Suppressor macrophage (primary cell): ENCODE measurements around the gene DKK3.

Experiments used
- DNase-seq, 4 experiments: peaks; one replicate each; pipeline ENCODE4 v3.0.0-alpha.2; 2020 to 2022

The DKK3 gene

DNA sequence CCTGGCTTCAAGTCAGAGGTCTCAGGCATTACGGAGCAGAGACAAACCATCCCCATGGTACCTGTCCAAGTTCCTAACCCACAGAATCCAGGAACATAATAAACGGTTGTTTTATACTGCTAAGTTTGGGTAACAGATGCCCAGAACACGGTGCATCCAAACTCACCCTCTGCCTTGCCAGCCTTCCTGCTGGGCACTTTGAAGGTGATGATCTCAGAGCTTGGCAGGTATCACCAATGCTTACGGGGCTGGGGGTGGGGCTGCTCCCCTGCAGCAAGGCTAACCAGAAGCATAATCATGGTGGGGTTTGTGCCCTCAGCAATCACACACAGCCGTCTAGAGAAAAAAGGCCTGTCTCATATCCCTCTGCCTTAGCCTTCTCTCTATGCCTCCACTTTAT lies 27.1 kb downstream of the DKK3 start:
- DNase-seq = no peak

DNA sequence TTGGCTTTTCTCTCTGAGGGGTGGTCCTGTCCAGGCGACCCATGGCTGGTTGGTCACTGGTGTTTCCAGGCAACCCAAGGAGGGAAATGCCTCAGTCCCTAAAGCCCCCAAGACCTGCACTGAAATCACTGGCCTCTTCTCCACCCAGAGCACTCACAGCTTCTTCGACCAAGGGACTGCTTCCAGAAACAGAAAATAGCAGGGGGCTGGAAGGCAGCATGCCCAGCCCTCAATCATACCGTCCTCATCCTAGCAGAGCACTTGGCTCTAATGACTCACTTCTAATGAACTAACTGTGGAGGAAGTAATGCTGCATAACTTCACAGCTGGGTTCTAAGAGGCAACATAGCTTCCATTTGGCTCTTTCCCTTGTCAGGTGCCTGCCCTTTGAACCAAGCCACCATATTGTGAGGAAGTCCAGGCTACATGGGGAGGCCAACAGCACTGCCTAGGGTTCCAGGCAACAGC lies 27.6 kb downstream of the DKK3 start:
- no peak for DNase-seq

DNA sequence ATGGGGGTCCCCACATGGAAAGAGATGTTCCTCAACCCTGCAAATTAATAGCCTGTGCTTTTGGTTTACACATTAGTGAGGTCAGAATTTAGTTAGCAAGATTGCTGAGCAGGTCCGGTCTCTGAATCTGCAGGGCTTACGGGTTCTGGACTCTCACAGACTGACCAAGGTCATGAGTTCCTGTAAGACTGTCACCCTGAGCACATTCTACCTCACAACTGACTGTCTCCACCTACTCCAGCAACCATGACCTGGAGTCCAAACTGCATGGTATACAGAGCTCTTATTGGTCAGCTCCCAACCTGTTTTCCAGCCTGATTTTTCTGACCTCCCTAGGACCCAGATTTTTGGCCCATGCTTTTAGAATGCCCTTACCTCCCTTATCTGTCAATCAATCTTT lies 28.2 kb downstream of the DKK3 start:
- DNase-seq = no peak

DNA sequence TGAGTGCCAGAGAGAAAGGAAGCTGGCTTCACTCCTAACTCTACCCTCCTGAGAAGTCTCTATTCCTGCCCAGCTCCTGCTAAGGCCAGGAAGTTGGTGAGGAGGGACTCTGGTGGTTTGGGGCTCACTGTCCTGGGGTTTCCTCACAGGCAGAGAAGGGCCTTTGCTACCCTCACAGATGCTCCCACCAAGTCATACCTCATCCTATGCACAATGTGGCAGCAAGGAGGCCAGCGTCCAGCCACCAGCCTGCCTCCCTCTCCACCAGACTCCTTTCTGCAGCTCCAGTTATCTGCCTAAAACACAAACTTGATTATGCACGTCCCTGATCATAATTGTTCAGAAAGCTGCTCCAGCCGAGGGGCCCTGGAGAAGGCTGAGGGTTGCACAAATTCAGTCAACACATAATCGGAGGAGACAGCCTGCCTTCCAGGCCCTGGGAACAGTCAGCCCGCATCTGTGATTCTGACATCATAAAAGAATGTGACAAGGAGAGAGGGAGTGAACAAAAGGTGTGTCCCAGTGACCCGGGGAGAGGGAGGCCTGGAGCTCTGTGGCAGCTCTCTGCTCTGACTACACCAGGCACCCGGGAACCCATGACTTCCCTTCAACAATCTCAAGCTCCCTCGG lies 28.8 kb downstream of the DKK3 start:
- DNase-seq = no peak

DNA sequence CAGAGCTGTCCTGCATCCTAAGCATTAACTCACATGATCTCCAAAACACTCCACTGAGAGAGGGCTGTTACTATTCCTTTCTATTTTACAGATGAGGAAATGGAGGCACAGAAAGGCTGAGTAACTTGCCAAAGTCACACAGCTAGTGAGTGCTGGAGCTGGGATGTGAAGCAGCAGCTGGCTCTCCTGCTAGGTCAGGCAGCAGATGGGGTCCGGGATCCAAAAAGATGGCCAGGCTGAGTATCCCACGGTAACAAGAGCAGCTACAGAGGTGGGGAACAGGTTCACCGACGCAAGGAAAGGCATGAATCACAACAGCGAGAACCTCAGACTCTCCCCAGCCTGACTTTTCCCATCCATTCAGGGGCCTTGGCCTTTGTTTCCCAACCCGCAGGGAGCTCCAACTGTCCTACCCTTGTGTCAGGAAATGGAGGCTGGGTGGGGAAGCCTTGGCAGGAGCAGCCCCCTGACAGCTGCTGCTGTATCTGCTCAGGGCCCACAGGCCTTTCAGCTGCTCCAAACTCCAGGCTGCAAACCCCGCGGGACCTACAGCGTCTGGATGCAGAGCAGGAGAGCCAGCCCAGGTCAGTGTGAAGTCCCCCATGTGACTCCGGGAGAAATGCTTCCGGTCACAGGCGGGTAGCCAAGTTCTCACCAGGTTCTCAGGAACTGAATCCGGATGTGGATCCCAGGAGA lies 29.5 kb downstream of the DKK3 start:
- DNase-seq = no peak

DNA sequence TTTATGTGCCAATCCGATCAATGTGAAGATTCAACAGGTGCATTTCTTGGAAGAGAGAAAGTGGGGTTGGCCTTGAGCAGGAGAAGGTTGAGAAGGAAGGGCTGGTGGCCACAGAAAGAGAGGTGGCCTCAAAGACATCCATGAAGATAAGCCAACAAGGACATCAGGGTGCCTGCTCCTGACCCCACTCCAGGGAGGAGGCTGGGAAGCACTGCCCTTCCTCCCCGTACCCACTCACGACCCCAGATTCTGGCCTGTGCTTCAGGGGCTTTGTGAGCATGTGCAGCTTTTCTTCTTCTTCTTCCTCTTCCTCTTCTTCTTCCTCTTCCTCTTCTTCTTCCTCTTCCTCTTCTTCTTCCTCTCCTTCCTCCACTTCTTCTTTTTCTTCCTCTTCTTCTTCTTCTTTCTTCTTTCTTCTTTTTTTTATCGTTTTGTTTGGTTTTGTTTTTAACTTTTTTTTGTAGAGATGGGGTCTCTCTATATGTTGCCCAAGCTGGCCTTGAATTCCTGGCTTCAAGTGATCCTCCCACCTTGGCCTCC lies 30.3 kb downstream of the DKK3 start:
- DNase-seq = no peak

DNA sequence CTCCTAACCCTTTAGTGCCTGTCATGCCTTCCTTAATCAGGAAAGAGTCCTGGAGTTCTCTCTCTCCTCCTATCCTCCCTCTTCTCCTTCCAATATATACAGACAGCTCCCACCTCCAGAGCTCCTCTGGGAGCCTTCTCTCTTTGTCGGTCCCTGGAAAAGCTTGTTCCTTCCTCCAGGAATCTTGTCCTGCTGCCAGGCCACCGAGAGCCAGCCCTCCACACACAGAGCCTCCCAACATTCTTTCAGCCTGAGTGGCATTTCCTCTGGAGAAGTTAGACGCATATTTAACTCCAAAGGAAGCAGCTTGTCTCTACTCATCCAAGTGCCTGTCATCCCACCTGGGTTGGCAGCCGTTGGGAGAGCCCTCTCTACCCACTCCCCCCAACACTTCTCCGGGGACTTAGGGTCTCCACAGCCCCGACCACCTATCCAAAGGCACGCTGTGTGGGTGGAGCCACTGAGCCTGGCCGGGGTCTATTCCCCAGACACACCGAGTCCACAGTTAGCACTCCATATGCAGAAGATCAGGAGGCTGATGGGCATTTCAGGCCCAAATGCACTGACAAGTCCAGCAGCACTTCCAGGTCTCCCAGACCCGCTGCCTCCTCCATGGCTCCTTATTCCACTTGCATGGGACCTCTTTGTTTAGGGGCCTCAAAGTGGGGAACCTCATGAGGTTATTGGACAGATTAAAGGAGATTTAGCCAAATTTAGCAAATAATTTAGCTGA lies 31.1 kb downstream of the DKK3 start:
- no peak for DNase-seq

DNA sequence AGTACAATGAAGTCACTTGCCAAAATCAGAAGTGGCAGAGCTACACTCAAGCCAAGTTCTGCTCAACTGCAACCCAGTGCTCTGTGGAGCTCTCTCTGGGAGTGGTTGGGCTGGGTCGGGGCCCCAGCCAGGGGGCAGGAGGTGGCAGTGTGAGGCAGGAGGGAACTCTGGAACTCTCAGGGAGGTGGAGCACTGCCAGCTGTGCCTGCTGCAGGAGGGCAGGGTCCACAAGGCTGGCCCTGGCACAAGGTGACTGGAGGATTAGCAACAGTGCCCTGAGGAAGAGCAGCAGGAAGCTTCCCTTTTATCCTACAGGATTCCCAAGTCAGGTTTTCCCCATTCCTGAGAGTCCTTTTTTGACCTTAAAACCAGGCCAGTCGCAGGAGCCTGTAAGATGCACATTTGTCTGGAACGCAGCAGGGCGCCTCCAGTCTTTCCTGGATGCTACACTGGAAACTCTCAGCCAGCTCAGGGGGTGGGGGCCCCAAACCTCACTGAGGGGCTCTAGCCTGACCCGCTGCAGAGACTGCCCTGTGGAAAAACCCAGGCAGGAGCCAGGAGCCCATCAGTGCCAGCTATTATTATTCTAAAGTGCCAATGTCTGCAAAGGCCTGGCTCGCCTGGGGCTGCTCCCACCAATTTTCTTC lies 31.8 kb downstream of the DKK3 start:
- no peak for DNase-seq

DNA sequence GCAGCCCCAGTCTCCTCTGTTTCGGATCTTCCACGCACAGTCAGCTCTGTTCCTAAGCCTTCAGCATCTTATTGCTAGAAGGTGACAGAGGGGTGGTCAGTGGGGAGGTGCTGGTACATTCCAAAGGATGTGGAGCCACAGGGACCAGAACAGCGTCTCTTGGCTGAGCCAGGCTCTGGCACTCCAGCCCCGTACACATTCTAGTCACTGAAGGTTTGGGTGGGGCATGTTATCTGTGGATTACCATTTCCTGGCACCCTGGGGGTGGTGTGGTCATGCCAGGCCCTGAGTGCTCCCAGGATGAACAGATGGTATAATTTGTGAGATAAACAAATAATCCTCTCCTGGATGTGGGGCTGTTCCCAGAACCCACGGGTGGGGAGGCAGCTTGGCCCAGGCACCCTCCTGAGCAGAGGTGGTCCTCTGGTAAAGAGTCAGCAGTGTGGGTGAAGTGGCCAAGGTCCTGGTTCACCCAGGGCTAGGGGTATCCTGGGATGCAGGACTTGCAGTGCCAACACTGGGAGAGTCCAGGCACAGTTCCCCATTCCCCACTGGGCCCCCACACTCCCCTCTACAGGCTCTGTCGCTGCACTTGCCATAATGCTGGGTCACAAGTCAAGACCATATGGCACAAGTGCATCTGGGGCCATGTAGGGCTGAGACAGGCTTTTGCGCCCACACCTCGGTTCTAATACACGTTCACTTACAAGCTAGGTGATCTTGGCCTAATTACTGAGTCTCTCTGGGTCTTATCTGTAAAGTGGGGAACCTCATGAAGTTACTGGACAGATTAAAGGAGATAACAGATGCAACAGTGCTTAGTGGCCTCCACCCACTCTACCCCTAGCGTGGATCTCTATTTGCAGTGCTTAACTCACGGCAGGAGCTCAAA lies 33.0 kb downstream of the DKK3 start:
- no peak for DNase-seq

DNA sequence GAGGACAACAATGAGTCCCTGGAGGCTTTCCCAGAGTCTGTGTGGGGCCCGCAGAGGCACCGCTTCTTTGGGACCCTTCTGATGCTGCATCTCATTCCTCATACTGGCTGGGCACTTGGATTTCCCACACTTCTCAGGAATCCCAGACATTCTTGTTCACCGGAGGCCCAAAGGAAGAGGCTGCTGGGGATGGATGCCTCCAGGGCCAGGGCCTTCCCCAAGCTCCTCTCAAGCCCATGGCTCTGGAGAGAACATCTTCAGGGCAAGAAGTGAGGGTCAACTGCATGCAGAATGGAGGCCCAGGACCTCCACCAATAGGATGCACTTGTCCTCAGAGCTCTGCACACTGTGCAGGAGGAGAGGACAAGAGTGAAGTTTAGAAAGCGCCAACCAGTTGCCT lies 34.6 kb downstream of the DKK3 start:
- DNase-seq = no peak

DNA sequence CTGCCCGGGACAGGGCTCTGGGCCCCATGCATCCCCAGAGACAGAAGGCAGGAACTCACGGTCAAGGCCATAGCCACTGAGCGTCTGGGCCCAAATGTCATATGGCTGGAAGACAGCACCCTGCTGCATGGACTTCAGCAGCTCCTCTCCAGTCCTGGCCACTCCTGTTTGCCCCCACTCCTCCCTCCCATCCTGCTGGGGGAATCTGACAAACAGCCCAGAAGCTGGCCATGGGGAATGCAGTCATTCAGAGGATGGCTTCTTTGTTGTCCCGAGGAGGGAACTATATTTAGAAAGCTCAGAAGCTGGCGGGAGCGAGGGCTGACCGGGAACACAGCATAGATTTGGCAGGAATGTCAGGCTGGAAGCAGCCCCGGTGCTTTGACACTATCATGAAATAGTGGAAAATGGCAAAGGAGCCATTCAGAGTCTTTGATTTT lies 35.0 kb downstream of the DKK3 start:
- no peak for DNase-seq

DNA sequence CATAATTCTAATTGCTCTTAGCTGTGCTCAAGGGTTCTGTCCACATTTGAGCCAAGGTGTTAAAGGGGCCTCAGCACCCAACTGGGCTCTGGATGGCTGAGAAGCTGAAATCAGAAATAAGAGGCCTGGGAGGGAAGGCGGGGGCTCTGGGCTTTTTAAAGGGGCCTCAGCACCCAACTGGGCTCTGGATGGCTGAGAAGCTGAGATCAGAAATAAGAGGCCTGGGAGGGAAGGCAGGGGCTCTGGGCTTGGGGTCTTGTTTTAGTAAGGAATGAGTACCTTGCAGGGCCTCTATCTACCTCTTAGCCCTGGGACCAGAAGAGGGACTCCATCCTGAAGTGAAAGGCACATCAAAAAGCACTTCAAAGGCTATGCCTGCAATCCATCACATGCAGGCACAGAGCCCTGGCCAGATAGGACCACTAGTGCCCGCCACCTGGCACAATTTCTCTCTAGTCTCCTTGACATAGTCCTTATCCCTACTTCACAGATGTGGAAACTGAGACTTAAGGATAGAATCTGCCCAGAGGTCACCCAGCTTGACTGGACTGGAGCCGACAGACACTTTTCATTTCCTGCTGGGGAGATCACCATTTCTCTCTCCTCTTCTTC lies 35.6 kb downstream of the DKK3 start:
- DNase-seq = no peak

DNA sequence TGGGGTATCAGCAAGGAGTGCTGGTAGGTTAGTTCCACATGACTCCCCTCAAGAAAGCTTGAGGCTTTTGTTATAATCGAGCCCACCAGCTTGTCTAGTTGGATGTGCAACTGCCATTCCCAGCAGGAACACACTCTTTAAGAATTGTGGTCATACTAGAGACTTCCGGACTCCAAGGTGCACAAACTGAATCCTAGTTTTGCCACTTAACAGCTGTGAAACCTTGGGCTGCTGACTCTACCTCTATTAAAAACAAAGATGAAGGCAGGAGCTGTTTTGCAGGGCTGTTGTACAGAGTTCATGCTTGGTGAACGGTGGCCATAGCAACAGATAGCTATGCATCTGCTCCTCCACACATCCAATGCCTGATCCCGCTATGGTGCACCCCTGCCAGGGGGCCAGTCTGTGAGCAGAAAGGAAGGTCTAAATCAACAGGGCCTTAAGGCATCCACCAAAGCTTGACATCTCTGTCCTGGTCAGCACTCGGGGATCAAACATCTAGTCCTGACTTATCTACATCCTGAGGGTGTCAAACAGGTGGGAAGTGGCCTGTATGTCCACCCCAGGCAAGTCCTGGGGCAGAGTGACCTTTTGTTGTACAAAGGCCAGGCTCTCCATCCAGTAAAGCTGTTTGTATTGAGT lies 36.4 kb downstream of the DKK3 start:
- no peak for DNase-seq

DNA sequence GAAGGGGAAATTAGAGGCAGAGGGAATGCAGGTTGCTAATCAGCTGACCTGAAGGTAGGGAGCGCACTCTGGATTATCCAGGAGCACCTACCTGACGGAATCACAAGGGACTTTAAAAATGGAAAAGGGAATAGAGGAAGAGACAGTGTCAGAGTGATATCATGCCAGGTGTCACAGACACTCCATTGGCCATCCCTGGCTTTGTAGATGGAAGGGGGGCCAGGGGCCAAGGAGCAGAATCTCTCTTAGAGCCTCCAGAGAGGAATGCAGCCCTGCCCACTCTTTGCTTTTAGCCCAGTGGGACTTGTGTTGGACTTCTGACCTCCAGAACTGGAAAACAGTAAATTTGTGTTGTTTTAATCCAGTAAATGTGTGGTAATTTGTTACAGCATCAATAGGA lies 37.9 kb downstream of the DKK3 start:
- DNase-seq = no peak

DNA sequence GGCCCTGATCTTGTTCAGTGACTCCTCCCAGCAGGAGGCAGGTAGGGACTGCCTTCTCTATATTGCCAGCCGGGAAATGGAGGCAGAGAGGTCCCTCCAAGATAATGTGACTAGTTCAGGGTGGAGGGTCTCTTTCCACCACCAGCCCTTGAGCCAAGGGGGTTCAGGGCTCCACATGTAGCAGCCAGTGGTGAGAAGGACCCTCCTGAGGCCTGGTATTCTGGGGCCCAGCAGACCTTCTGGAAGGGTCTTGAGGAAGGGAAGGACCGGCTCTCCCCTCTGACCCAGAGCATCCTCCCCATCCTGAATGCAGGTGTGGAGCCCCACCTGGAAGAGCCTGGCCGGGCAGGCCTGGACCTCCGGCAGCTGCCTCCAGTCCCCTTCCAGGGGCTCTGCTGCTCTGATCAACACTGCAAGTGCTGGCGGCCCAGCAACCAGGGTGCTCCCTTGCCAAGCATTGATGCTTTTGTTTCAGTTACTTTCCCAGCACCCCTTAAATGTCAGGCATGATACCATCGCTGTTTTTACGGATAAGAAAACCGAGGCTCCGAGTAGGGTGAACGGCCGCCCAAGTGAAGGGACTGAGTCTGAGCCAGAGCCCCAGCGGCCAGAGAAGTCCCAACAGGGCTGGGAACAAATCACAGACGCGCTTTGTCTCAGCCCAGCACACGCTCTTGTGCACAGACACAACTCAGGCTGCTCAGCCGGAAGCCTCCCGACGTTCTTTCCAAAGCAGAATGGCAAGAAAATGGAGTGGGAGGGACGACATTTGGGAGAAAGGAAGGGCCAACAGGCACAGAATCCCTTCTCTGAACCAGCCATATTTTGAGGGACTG lies 38.8 kb downstream of the DKK3 start:
- DNase-seq = no peak

DNA sequence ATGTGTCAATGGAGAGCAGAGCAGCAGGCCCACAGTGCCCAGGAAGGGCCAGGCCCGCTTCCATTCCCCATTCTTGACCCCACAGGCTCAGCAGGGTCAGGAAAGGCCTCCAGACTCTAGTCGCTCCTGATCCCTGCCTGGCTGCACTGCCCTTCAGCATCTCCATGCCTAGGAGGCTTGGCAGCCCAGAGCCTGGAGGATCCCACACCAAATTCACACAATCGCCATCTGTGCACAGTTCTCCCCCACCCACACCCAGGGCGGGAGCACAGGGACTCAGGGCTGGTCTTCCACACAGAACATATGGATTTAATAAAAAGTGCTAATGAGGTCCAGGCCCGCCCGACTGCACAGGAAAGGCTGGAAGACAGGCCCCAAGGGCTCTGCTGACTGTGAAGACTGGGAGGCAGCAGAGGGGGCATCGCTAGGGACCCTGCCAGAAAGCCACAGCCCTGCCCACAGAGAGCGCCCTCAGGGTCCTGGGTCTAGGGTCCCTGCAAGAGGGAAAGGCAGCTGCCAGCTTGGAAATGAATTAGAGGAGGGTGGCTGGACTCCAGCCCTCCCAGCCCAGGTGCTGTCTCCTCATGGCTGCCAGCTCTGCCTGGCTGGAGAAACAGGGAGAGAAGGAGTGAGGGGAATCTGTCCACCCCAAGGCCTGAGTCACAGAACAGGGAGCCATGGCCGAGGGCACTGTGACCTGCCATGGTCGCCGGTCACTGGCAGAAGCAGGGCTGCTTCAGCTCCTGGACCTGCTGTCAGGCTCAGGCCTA lies 39.7 kb downstream of the DKK3 start:
- no peak for DNase-seq

DNA sequence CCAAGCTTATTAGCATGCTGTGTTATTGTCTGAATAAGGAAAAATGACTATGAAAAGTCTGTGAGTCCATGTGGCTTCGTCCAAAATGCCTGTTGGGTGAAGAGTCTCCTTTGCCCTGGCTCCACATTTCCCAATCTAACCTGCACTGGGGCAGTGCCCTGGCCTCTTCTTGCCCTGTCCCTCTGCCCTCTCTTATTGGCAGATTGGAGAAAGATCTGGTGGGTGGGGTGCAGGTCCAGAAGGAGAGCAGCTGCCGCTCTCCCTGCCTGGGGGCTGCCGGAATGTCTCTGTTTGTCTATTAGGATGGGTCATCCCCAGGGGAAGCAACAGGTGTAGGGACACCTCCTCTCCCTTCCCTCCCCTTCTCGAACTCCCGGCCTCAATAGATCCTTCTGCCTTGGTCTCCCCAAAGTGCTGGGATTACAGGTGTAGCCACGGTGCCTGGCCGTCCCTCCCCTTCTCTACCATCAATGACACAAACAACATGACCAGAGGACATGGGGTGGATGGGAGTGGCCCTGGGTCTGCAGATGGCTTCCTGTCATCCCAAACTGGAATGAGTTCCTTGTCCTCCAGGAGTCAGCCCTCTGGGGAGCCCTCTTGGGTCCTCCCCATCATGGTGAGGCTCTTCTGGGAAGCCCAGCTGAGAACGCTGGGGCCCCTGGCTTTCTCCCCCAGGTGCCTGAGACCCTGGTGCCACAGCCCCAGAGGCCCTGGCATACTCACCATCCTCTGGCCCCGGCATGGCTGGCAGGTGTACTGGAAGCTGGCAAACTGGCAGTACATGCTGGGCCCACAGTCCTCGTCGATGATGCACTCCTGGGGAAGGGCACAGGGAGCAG lies 40.5 kb downstream of the DKK3 start:
- no peak for DNase-seq
